ENCODE data around the gene SLC25A6.

GRCh38 chrX:1388651-1389050 is 3.3 kb downstream of the SLC25A6 start:
- TF ChIP-seq CTCF (conservative IDR thresholded peaks at IDR 0.05), result no peak
- no peak for TF ChIP-seq ZFX (IDR thresholded peaks at IDR 0.05)
